GM12801 (cell line): Measurements from ENCODE around the gene GLIPR2.

ENCODE experiments used
- TF ChIP-seq, protein P1 (sequence below): IDR thresholded peaks from one replicate; pipeline ENCODE4 v1.5.1; 2011; ENCODE audit warnings: control low read depth; ENCODE audit not compliant: insufficient read length; ENCODE audit errors: extremely low read depth

Gene GLIPR2

DNA sequence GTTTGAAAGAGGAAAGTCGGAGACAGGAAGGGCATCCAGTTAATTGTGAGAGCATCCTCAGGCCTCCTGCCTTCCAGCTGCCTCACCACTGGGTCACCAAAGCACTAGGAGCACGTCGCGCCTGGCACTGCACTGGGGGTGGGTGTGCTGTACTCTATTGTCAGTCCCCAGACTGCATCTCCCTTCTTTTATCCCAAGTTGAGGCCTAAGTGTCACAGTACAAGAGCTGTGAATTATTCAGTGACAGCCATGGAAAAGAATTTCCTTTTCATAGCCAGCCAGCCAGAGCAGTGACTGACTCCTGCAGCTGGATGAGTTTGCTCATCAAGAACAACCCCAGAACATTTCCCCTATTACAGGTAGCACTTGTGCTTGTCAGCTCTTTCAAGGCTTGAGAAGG lies 70.5 kb downstream of the GLIPR2 start:
- TF ChIP-seq, protein P1, sequence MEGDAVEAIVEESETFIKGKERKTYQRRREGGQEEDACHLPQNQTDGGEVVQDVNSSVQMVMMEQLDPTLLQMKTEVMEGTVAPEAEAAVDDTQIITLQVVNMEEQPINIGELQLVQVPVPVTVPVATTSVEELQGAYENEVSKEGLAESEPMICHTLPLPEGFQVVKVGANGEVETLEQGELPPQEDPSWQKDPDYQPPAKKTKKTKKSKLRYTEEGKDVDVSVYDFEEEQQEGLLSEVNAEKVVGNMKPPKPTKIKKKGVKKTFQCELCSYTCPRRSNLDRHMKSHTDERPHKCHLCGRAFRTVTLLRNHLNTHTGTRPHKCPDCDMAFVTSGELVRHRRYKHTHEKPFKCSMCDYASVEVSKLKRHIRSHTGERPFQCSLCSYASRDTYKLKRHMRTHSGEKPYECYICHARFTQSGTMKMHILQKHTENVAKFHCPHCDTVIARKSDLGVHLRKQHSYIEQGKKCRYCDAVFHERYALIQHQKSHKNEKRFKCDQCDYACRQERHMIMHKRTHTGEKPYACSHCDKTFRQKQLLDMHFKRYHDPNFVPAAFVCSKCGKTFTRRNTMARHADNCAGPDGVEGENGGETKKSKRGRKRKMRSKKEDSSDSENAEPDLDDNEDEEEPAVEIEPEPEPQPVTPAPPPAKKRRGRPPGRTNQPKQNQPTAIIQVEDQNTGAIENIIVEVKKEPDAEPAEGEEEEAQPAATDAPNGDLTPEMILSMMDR = no peak

DNA sequence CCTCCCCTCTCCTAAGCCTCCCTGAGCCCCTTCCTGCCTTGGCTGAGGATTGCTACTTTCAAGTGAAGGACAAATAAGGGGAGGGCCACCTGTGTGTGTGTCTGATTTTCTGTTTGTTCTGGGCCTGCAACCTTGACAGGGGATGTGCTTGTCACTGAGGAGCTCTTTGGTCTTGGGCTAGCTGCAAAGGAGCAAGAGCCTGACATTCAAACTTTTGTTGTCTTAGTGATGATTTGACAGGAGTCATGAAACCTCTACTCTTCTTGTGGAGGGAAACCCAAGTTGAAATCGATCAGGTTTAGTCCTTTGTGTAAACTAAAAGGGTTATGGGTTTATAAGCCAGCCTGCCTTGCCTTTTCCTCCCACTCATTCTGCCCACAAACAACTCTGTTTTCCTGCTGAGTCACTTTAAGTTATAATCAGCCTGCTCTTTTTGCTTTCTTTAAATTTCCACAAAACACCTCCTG lies 71.0 kb downstream of the GLIPR2 start:
- TF ChIP-seq, protein P1 = no peak

DNA sequence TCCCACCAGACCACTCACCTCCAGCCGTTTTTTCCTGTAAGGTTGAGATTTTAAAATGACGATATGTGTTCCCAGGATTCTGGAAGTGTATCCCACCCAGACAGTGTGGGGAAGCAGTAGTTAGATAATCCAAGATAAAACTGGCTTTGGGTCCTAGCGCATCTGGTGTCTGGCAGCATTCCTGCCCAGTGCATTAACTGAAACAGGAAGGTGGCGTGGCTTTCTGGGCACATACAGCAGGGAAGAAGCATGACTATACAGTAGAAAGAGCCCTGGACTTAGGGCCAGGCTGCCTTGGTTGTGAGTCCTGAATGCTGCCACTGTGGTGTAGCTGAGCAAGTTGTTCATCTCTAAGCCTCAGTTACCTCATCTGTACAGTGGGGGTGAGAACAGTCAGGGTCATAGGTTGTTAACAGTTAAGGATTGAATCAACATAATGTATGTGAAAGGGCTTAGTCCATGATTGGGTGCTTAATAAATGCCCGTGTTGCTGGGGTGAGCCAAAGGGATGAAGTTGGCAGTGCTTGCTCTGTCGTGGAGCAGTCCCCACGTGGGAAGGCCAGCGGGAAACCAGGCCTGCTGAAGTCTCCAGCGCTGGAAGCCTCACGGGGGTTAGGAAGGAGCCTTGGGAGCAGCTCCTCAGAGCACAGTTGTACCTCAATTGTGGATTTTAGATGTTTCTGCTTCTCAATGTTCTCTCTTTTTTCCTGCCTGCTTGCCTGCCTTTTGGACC lies 72.2 kb downstream of the GLIPR2 start:
- TF ChIP-seq, protein P1 = no peak

DNA sequence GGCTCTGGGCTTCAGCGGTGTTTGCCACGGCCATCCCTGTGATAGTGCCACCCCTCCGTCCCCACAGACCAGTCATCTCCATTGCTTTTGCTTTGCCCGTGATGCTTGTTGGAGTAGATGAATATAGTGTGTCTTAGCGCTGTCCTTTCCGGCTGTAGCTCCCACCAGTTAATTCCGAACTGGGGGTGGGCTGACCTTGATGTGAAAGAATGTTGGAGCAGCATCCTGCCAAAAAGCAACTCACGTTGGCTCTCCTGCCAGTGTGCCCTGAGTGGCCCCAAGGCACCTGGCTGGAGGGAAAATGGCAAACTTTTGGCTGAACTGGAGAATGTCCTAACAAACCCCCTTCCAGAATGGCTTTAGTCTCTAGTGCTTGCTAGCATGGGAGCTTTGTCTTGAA lies 74.2 kb downstream of the GLIPR2 start:
- TF ChIP-seq, protein P1 = no peak

DNA sequence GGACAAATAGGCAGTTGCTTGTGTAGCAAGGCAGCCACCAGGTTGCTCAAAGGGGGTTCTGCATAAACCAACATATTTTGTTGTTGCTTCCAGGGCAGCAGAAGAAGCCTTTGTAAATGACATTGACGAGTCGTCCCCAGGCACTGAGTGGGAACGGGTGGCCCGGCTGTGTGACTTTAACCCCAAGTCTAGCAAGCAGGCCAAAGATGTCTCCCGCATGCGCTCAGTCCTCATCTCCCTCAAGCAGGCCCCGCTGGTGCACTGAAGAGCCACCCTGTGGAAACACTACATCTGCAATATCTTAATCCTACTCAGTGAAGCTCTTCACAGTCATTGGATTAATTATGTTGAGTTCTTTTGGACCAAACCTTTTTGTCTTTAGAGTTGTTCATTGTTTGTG lies 75.0 kb downstream of the GLIPR2 start:
- TF ChIP-seq, protein P1 = no peak

DNA sequence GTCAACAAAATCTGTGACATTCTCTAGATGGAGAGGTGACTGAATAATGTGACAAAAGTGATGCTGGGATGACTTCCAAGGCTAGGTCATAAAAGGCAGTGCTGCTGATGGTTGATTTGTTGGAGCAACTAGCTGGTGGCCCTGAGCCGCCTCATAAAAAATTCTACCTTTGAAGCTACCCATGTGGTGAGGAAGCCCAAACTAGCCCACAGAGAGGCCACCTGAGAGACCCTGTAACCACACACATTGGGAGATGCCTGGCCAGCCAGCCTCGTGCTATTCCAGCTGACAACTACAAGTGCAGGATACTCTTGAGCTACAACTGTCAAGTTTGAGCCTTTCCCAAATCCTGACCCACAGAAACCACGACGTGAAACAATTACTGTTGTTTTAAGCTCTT lies 76.9 kb downstream of the GLIPR2 start:
- TF ChIP-seq, protein P1 = no peak
